PC-3 (cell line): ENCODE results near the gene GUSB.

Experiments used
- CTCF ChIP-seq: fragments of 300-600 bp; sonication (generic); conservative IDR thresholded peaks from 2 replicates; pipeline ENCODE4 v1.5.1; 2017; ENCODE audit warnings: antibody characterized with exemption, low read depth, mild to moderate bottlenecking, low read length
- EZH2 ChIP-seq: fragments of 300-600 bp; sonication (generic); IDR thresholded peaks from one replicate; pipeline ENCODE4 v1.6.1; 2017; ENCODE audit warnings: antibody characterized with exemption, mild to moderate bottlenecking, low read length; ENCODE audit not compliant: unreplicated experiment
- EZH2phosphoT487 ChIP-seq: fragments of 300-600 bp; sonication (generic); IDR thresholded peaks from 2 replicates; pipeline ENCODE4 v1.6.1; 2018; ENCODE audit warnings: mild to moderate bottlenecking, antibody characterized with exemption, low read length, borderline replicate concordance

- no peak for TF ChIP-seq EZH2
- TF ChIP-seq CTCF: no peak
- no peak for TF ChIP-seq EZH2phosphoT487
Measured at GRCh38 chr7:65966146-65966545, 15.9 kb downstream of the GUSB start.
